Measurements from ENCODE around the gene FGGY.

Gene FGGY

GRCh38 chr1:59429656-59430055, 132.8 kb downstream of the FGGY start:
- H3K27me3 ChIP-seq (ENCODE audit: insufficient read depth, poor library complexity, severe bottlenecking), result no peaks in the 10 kb centered on the region
- no peak overlapping the region for H3K4me3 ChIP-seq (ENCODE audit: severe bottlenecking)
- no peak for TF ChIP-seq CTCF (IDR thresholded peaks at IDR 0.05; ENCODE audit: poor library complexity, severe bottlenecking)

GRCh38 chr1:59431566-59432294, 134.8 kb downstream of the FGGY start:
- Histone ChIP-seq H3K9me3 (ENCODE audit: severe bottlenecking) (no peaks in the 10 kb centered on the region), H3K27me3 (ENCODE audit: insufficient read depth, poor library complexity, severe bottlenecking) (no peaks in the 10 kb centered on the region), H3K4me3 (ENCODE audit: severe bottlenecking) (no peak overlapping the region), H3K36me3 (ENCODE audit: low read depth) (no peaks in the 10 kb centered on the region), H3K27ac (ENCODE audit: poor library complexity, severe bottlenecking) (peak overlapping the region; percentile 3), H3K4me1 (ENCODE audit: insufficient read depth, poor library complexity, severe bottlenecking) (peaks cover 20% of the 10 kb centered on the region)
- no peak for TF ChIP-seq CTCF (IDR thresholded peaks at IDR 0.05; ENCODE audit: poor library complexity, severe bottlenecking)
- no peak for DNase-seq (ENCODE audit: low spot score)
- ATAC-seq (ENCODE audit: low read depth), result peak; percentile 29; the same call in 2 of the 3 replicates

More at GRCh38 chr1:59429656-59430055, 132.8 kb downstream of the FGGY start:
- ATAC-seq (ENCODE audit: low read depth) (no peak), DNase-seq (ENCODE audit: low spot score) (no peak)
- Histone ChIP-seq H3K4me1 (ENCODE audit: insufficient read depth, poor library complexity, severe bottlenecking) (peaks cover 20% of the 10 kb centered on the region), H3K36me3 (ENCODE audit: low read depth) (no peaks in the 10 kb centered on the region), H3K9me3 (ENCODE audit: severe bottlenecking) (no peaks in the 10 kb centered on the region), H3K27ac (ENCODE audit: poor library complexity, severe bottlenecking) (no peak overlapping the region)

DNA sequence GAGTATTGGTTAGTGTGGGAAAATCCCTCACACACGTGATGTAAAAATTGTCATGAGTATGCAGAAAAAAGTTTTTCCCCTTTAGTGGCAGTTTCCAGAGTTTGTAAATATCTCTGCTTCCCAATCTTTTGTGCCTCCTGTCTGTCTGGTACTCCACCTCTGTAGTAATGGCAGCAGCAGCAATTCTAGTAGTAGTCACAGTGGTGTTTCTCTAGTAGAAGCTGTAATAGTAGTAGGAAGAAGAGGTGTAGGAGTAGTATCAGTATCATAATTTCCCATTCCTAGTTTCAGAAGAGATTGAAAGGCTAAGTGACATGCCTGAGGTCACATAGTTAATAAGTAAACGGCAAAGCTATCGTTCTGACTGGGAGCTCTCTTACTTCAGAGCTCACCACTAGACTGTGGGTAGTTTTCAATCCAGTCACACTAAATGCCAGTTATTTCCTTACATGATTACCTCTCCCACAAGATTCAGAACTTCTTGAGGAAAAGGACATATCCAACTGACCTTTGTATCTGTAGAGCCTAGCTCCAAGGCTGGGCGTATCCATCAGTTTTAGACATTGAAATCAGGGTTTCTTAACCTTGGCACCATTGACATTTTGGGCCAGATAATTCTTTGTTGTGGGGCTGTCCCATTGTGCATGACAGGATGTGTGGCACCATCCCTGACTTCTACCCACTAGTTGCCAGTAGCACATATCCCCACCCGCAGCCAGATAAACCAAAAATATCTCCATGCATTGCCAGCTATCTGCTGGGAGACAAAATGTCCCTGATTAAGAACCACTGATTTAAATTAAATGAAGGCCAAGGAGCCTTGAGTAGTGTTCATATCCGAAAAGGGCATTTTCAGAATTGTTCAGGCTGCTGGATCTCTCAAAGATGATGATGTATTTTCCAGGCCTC, 135.9 kb downstream of the FGGY start:
- no peak for TF ChIP-seq CTCF (IDR thresholded peaks at IDR 0.05; ENCODE audit: poor library complexity, severe bottlenecking)
- Histone ChIP-seq H3K27me3 (ENCODE audit: insufficient read depth, poor library complexity, severe bottlenecking) (no peaks in the 10 kb centered on the region), H3K9me3 (ENCODE audit: severe bottlenecking) (no peaks in the 10 kb centered on the region), H3K27ac (ENCODE audit: poor library complexity, severe bottlenecking) (peak overlapping the region; percentile 3), H3K4me3 (ENCODE audit: severe bottlenecking) (no peak overlapping the region), H3K4me1 (ENCODE audit: insufficient read depth, poor library complexity, severe bottlenecking) (peaks cover 12% of the 10 kb centered on the region), H3K36me3 (ENCODE audit: low read depth) (no peaks in the 10 kb centered on the region)
- DNase-seq (ENCODE audit: low spot score) (no peak), ATAC-seq (ENCODE audit: low read depth) (no peak)

DNA sequence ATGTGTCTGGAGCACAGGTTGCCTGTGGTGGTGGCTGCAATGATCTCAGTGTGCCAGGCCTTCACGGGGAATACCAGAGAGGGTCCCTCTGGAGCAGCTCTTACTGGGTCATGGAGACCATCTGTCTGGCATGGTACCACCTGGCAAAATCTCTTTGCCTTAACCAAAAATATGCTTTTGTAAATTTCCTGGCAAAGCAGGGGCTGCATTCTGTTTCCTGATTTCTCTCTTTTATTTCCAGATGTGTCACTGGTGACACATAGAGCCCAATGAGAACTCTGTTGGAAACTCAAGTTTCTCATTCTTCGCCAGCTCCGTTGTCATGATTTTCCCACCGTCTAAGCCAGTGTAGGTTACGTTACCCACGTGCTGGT, 136.5 kb downstream of the FGGY start:
- H3K9me3 ChIP-seq (ENCODE audit: severe bottlenecking), result no peaks in the 10 kb centered on the region
- no peak overlapping the region for H3K27ac ChIP-seq (ENCODE audit: poor library complexity, severe bottlenecking)
- no peak for TF ChIP-seq CTCF (IDR thresholded peaks at IDR 0.05; ENCODE audit: poor library complexity, severe bottlenecking)
- no peak overlapping the region for H3K4me3 ChIP-seq (ENCODE audit: severe bottlenecking)
- no peak for DNase-seq (ENCODE audit: low spot score)
- no peak for ATAC-seq (ENCODE audit: low read depth)
- H3K27me3 ChIP-seq (ENCODE audit: insufficient read depth, poor library complexity, severe bottlenecking), result no peaks in the 10 kb centered on the region
- no peaks in the 10 kb centered on the region for H3K36me3 ChIP-seq (ENCODE audit: low read depth)
- peaks cover 12% of the 10 kb centered on the region for H3K4me1 ChIP-seq (ENCODE audit: insufficient read depth, poor library complexity, severe bottlenecking)
